ENCODE data around the gene KLHL5. TPM values are rescaled to one million over a fixed set of nuclear protein-coding genes. Genes with fewer than 3 reads are reported as not detected.

Gene KLHL5
- total RNA-seq, 4 donors from 2014 or later, result 54.6 to 77.5 (median 64.7) TPM

DNA sequence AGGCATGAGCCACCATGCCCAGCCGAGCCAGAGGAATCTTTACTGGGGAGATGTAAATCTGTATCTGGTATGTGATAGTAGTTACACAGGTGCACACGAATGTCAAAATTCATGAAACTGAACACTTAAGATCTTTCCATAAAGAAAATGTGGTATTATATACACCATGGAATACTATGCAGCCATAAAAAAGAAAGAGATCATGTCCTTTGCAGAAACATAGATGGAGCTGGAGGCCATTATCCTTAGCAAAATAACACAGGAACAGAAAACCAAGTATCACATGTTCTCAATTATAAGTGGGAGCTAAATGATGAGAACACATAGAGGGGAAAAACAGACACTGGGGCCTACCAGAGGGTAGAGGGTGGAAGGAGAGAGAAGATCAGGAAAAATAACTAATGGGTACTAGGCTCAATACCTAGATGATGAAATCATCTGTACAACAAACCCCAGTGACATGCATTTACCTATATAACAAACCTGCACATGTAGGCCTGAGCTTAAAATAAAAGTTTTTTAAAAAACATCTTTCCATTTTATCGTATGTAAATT lies 37.6 kb upstream of the KLHL5 start:
- TF ChIP-seq, protein P1, sequence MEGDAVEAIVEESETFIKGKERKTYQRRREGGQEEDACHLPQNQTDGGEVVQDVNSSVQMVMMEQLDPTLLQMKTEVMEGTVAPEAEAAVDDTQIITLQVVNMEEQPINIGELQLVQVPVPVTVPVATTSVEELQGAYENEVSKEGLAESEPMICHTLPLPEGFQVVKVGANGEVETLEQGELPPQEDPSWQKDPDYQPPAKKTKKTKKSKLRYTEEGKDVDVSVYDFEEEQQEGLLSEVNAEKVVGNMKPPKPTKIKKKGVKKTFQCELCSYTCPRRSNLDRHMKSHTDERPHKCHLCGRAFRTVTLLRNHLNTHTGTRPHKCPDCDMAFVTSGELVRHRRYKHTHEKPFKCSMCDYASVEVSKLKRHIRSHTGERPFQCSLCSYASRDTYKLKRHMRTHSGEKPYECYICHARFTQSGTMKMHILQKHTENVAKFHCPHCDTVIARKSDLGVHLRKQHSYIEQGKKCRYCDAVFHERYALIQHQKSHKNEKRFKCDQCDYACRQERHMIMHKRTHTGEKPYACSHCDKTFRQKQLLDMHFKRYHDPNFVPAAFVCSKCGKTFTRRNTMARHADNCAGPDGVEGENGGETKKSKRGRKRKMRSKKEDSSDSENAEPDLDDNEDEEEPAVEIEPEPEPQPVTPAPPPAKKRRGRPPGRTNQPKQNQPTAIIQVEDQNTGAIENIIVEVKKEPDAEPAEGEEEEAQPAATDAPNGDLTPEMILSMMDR (IDR thresholded peaks at IDR 0.05; ENCODE audit: low read depth), result no peak

- TF ChIP-seq, protein P1 (IDR thresholded peaks at IDR 0.05; ENCODE audit: low read depth), result no peak
Measured at GRCh38 chr4:39025552-39026085, 36.4 kb upstream of the KLHL5 start.

DNA sequence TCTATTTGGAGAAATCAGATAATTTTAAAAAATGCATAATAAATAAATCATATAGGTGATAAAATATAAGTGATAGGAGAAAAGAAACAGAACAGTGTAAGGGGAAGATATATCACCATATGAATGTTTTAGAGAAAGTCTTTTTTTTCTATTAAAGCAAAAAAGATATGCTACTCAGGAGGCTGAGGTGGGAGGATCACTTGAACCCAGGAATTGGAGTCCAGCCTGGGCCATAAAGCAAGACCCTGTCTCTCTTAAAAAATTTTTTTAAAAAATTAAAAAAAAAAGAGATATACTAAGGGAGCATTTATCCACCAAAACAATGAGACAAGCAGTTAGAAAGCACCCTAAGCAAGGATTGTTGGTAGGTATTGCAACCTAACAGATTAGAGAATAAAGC lies 35.9 kb upstream of the KLHL5 start:
- TF ChIP-seq, protein P1 (IDR thresholded peaks at IDR 0.05; ENCODE audit: low read depth), result no peak

GRCh38 chr4:39029752-39030694 lies 32.0 kb upstream of the KLHL5 start:
- TF ChIP-seq, protein P1 (IDR thresholded peaks at IDR 0.05; ENCODE audit: low read depth), result no peak

DNA sequence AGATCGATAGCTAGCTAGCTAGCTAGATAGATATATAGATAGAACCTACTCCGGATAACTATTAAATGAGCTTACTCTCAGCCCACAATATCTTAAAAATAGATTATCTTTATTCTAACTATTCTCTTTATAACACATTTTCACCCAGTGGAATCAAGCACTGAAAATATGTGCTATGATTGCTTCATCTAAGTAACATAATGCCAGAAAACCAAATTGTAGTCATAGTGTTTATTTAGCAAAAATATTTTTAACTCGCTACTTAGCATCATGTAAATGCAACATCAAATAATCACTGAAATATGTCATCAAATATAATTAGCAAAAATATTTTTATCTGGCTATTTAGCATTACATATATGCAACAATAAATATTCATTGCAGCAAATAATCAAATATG lies 31.3 kb upstream of the KLHL5 start:
- TF ChIP-seq, protein P1 (IDR thresholded peaks at IDR 0.05; ENCODE audit: low read depth), result no peak

DNA sequence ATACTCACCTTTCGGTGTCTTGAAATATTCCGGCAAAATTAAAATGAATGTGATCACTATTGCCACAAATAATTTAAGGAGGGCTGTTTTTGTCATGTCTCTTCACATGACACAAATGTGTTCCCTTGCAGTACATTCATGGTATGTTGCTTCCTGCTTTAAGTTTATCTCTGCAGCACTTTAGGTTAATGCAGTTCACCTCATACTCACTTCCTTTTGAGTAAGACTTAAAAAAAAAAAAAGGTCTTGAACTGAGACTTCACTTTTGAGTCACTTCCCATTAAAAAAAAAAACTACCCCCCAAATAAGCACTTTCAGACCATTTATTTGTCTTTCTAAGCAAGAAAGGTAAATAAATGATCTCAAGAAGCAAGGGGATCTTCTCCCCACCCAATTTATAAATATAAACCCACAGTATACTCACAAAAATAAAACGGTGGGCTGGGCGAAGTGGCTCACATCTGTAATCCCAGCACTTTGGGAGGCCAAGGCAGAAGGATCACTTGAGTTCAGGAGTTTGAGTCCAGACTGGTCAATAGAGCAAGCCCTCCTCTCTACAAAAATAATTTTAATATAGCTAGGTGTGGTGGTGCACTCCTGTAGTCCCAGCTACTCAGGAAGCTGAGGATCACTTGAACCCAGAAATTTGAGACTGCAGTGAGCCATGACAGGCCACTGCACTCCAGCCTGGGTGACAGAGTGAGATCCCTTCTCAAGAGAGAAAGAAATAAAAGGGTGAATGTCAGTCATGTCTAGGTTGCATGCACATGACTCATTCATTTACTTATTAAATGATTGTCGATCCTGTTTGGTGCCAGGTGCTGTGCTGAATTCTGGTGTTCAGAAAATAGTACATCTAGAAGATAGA lies 29.6 kb upstream of the KLHL5 start, which contains the start of gene TMEM156:
Gene TMEM156, minus strand, starts transcription at position 192 of the 868 bp plus-strand sequence. Its CDS starts 96 bp downstream, at position 96.
- TF ChIP-seq, protein P1 (IDR thresholded peaks at IDR 0.05; ENCODE audit: low read depth), result no peak

Measured in subcutaneous adipose tissue (tissue), 4 donors.